CD1c-positive myeloid dendritic cell (primary cell): ENCODE data around the gene ABTB2.

Experiments
- DNase-seq: peaks from one replicate; pipeline ENCODE4 v3.0.0-alpha.2; 2016; ENCODE audit errors: extremely low spot score

The ABTB2 gene

GRCh38 chr11:34148504-34149165 is 209.2 kb downstream of the ABTB2 start:
- DNase-seq: no peak

- no peak for DNase-seq
Observed at GRCh38 chr11:34147581-34147980, 210.2 kb downstream of the ABTB2 start.

- no peak for DNase-seq
Observed at GRCh38 chr11:34146866-34147265, 210.9 kb downstream of the ABTB2 start.

- no peak for DNase-seq
Observed at GRCh38 chr11:34146411-34146810, 211.4 kb downstream of the ABTB2 start.

- DNase-seq: no peak
Observed at GRCh38 chr11:34145847-34146381, 211.9 kb downstream of the ABTB2 start.

- DNase-seq: no peak
Observed at GRCh38 chr11:34145073-34145472, 212.7 kb downstream of the ABTB2 start.

GRCh38 chr11:34143048-34143447 is 214.8 kb downstream of the ABTB2 start:
- DNase-seq: no peak

- DNase-seq: no peak
Observed at GRCh38 chr11:34140149-34140548, 217.7 kb downstream of the ABTB2 start.

- DNase-seq: no peak
Observed at GRCh38 chr11:34139346-34139745, 218.5 kb downstream of the ABTB2 start.

- no peak for DNase-seq
Observed at GRCh38 chr11:34136420-34136819, 221.4 kb downstream of the ABTB2 start.

- DNase-seq: no peak
Observed at GRCh38 chr11:34135439-34135838, 222.4 kb downstream of the ABTB2 start.

GRCh38 chr11:34134765-34135164 is 223.0 kb downstream of the ABTB2 start:
- no peak for DNase-seq

GRCh38 chr11:34132261-34132965 is 225.4 kb downstream of the ABTB2 start:
- DNase-seq: no peak

GRCh38 chr11:34128824-34129223 is 229.0 kb downstream of the ABTB2 start:
- no peak for DNase-seq

GRCh38 chr11:34126959-34127848 is 230.6 kb downstream of the ABTB2 start:
- DNase-seq: no peak

- DNase-seq: no peak
Observed at GRCh38 chr11:34124885-34125668, 232.7 kb downstream of the ABTB2 start.

- DNase-seq: no peak
Observed at GRCh38 chr11:34120651-34121050, 237.2 kb downstream of the ABTB2 start.

GRCh38 chr11:34114471-34114870 is 243.3 kb downstream of the ABTB2 start:
- no peak for DNase-seq

GRCh38 chr11:34114014-34114413 is 243.8 kb downstream of the ABTB2 start:
- no peak for DNase-seq

GRCh38 chr11:34111722-34112270 is 246.0 kb downstream of the ABTB2 start:
- no peak for DNase-seq

- DNase-seq: no peak
Observed at GRCh38 chr11:34105957-34106504, 251.8 kb downstream of the ABTB2 start.
